ENCODE data around the gene ADM2. TPM values are rescaled to one million over a fixed set of nuclear protein-coding genes. Genes with fewer than 3 reads are reported as not detected.

Gene ADM2
- total RNA-seq, 1 experiment from 2014 or later, result 11.9 TPM

- Histone ChIP-seq H3K79me2 (ENCODE audit: insufficient read depth, low read length) (no peaks in the 10 kb centered on the region), H2BK120ac (ENCODE audit: low read depth, low read length, poor library complexity, severe bottlenecking) (no peak overlapping the region), H2BK15ac (ENCODE audit: low read depth, low read length) (no peak overlapping the region), H4K20me1 (ENCODE audit: control insufficient read depth, insufficient read depth, insufficient read length) (no peaks in the 10 kb centered on the region), H3K56ac (ENCODE audit: insufficient read length, low read depth, low read length) (no peak overlapping the region), H2BK5ac (ENCODE audit: insufficient read length, low read length) (no peak overlapping the region), H3T11ph (ENCODE audit: low read length) (no peak overlapping the region), H3K9me3 (ENCODE audit: control insufficient read depth, low read depth, low read length) (no peaks in the 10 kb centered on the region), H3K18ac (ENCODE audit: insufficient read length, low read depth, low read length) (no peak overlapping the region), H3K4me1 (ENCODE audit: insufficient read depth, low read length) (no peaks in the 10 kb centered on the region), H3K23me2 (ENCODE audit: insufficient read length, low read depth, low read length, poor library complexity, severe bottlenecking) (no peaks in the 10 kb centered on the region), H3K79me1 (ENCODE audit: insufficient read depth, low read depth, low read length, poor library complexity, severe bottlenecking) (no peaks in the 10 kb centered on the region), H3K4ac (ENCODE audit: low read depth, low read length) (no peak overlapping the region), H3K27me3 (ENCODE audit: insufficient read depth, low read length) (no peaks in the 10 kb centered on the region), H3K23ac (ENCODE audit: insufficient read length, low read depth, low read length) (no peak overlapping the region), H4K8ac (replicated peaks; ENCODE audit: insufficient read length, low read depth, low read length) (no peak overlapping the region), H3K4me2 (ENCODE audit: insufficient read depth, insufficient read length, low read length) (no peak overlapping the region), H3K9ac (ENCODE audit: extremely low read depth, insufficient read length, low read length) (no peak overlapping the region), H4K91ac (ENCODE audit: insufficient read length, low read depth, low read length) (no peak overlapping the region), H3K27ac (ENCODE audit: insufficient read length, low read depth, low read length) (no peak overlapping the region), H4K5ac (ENCODE audit: insufficient read length, low read depth, low read length) (no peak overlapping the region), H2AK5ac (ENCODE audit: insufficient read length, low read length) (no peak overlapping the region), H2BK20ac (ENCODE audit: low read depth, low read length, poor library complexity, severe bottlenecking) (no peak overlapping the region), H2BK12ac (ENCODE audit: insufficient read length, low read depth, low read length) (no peak overlapping the region), H2AFZ (ENCODE audit: low read length) (no peak overlapping the region), H3K14ac (ENCODE audit: insufficient read depth, low read length) (no peak overlapping the region)
- Mint-ChIP-seq H3K9me3 (no peaks in the 10 kb centered on the region; a peak in 1 of 5 replicates), H3K27me3 (ENCODE audit: low read depth) (peaks cover 14% of the 10 kb centered on the region), H3K36me3 (ENCODE audit: insufficient read depth in 1 of 3, low read depth in 3 of 3) (peaks cover 0 to 3% (median 0%) of the 10 kb centered on the region in 3 experiments; a peak in 2 of 7 replicates), H3K4me1 (peaks cover 5 to 6% of the 10 kb centered on the region in 2 experiments), H3K4me3 (no peak overlapping the region), H3K27ac (peak overlapping the region in 1 of 3 experiments; percentile 37; a peak in 2 of 7 replicates)
- no CpG with 5 or more reads among the region's 13 CpGs for WGBS (ENCODE audit: extremely low coverage, insufficient read length, low lambda C conversion rate)
- TF ChIP-seq, protein P1, sequence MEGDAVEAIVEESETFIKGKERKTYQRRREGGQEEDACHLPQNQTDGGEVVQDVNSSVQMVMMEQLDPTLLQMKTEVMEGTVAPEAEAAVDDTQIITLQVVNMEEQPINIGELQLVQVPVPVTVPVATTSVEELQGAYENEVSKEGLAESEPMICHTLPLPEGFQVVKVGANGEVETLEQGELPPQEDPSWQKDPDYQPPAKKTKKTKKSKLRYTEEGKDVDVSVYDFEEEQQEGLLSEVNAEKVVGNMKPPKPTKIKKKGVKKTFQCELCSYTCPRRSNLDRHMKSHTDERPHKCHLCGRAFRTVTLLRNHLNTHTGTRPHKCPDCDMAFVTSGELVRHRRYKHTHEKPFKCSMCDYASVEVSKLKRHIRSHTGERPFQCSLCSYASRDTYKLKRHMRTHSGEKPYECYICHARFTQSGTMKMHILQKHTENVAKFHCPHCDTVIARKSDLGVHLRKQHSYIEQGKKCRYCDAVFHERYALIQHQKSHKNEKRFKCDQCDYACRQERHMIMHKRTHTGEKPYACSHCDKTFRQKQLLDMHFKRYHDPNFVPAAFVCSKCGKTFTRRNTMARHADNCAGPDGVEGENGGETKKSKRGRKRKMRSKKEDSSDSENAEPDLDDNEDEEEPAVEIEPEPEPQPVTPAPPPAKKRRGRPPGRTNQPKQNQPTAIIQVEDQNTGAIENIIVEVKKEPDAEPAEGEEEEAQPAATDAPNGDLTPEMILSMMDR (conservative IDR thresholded peaks at IDR 0.05), result peak; percentile 83
- DNase-seq, result peak; percentile 82
Observed at GRCh38 chr22:50498322-50498890, 17.1 kb downstream of the ADM2 start.
